Rectal smooth muscle tissue (tissue), 1 donor: Measurements from ENCODE around the gene CACNA1D.
"Not testable (repeated sequence)": the region's sequence is repeated elsewhere in the genome, so short reads cannot be mapped to it uniquely, and the experiment has no call there.

ENCODE experiments used
- H3K27ac ChIP-seq: one replicate; pipeline ENCODE4 v1.7.0; 2013; ENCODE audit warnings: low read depth, low read length, inconsistent platforms
- H3K27me3 ChIP-seq: one replicate; pipeline ENCODE4 v1.7.0; 2013; ENCODE audit warnings: low read length; ENCODE audit not compliant: control insufficient read depth, insufficient read depth
- H3K36me3 ChIP-seq: one replicate; pipeline ENCODE4 v1.7.0; 2013; ENCODE audit warnings: low read length; ENCODE audit not compliant: control insufficient read depth, insufficient read depth
- H3K4me1 ChIP-seq: one replicate; pipeline ENCODE4 v1.7.0; 2013; ENCODE audit warnings: low read length; ENCODE audit not compliant: control insufficient read depth, insufficient read depth
- H3K4me3 ChIP-seq: one replicate; pipeline ENCODE4 v1.7.0; 2013; ENCODE audit warnings: low read length
- H3K9ac ChIP-seq: one replicate; pipeline ENCODE4 v1.7.0; 2013; ENCODE audit warnings: low read length

CACNA1D gene

DNA sequence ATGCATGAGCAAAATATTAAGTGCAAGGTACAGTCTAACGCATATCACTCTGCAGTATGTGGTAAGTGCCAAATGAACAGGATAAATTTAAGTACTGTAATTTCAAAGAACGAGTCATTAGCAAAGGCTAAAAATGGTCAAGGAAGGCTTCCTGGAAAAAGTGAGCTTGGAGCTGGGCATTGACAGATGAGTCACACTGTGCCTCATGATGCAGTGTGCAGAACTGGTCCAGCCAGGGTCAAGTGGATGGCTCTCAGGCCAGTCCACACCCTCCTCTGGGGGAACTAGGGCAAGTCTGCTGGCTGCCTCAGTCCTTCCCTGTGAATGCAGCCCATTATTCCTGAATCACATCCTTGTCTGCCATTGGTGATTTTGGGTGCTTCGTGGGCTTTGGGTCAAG lies 76.3 kb downstream of the CACNA1D start:
- Histone ChIP-seq H3K36me3 (no peaks in the 10 kb centered on the region), H3K4me1 (no peaks in the 10 kb centered on the region), H3K9ac (no peak overlapping the region), H3K27me3 (no peaks in the 10 kb centered on the region), H3K4me3 (no peak overlapping the region), H3K27ac (no peak overlapping the region)

DNA sequence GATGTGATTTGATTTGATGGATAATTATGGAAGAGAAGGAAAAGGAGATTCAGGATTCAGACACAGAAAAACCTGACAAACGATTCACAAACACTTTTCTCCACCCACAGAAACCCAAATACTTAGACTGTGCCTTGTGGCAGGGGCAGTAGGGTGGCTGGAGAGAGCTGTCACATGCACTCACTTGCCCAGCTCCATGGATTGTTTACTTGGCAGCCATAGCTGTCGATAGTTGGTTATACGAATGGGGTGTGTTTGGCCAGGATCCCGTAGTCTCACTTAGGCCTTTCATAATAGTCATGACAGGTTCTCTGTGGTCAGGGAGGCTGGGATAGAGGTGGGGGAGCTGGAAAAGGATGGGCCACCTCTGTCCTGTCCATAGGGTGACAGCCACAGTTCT lies 76.9 kb downstream of the CACNA1D start:
- Histone ChIP-seq H3K4me1 (no peaks in the 10 kb centered on the region), H3K27ac (no peak overlapping the region), H3K27me3 (no peaks in the 10 kb centered on the region), H3K36me3 (no peaks in the 10 kb centered on the region), H3K9ac (no peak overlapping the region), H3K4me3 (no peak overlapping the region)

DNA sequence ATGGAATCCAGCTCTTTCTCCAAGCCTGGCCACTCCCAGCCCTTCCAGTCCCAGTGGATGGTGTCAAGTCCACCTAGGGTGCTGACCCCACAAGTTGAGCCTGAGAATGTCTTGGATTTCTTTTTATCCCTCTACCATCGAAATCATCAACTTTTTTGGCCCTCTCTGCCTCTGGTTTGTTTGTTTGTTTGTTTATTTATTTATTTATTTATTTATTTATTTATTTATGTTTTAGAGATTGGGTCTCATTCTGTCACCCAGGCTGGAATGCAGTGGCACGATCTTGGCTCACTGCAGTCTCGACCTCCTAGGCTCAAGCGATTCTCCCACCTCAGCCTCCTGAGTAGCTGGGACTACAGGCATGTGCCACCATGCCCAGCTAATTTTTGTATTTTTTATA lies 77.8 kb downstream of the CACNA1D start:
- not testable (repeated sequence) for H3K27me3 ChIP-seq, H3K27ac ChIP-seq, H3K36me3 ChIP-seq

DNA sequence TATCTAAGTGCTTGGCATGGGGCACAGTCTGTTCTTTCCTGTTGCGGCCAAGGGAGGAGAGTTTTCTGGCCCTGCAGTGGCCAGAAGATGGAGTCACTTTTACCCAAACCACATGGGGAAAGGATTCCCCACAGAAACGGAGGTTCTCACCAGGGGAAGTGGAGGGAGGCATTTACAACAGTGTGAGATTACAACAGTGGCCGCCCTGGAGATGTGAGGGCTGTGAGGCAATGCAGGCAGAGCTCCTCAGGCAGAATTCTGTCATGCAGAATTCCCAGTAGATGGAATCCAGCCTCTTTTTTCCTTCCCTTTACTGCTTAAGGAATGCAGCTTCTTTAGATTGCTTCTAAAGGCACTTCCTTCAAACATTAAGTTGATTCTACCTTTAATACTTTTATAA lies 83.1 kb downstream of the CACNA1D start:
- Histone ChIP-seq H3K4me1 (peaks cover 3% of the 10 kb centered on the region), H3K36me3 (no peaks in the 10 kb centered on the region), H3K27ac (no peak overlapping the region), H3K9ac (no peak overlapping the region), H3K4me3 (no peak overlapping the region), H3K27me3 (no peaks in the 10 kb centered on the region)

More for the DNA sequence above, 77.8 kb downstream of the CACNA1D start:
- H3K9ac ChIP-seq, H3K4me3 ChIP-seq, H3K4me1 ChIP-seq: not testable (repeated sequence)

DNA sequence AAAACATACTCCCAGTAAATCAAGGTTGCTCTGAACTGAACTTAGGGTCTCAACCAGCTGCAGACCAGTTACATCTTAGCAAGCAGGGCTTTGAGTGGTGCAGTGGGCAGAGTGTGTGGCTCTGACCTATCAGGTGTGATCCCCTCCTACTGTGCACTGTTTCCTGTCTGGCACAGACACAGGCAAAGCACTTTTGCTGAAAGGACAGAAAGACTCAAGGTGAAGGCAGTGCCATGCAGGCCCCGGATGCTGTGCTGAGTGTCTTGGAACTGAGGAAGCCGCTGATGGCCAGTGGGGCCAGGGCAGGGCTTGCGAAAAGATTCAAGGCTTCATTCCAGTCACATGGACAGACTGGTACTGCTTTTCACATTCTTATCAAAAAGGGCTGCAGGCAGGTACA lies 85.2 kb downstream of the CACNA1D start:
- no peak overlapping the region for H3K9ac ChIP-seq
- no peak overlapping the region for H3K4me3 ChIP-seq
- no peaks in the 10 kb centered on the region for H3K36me3 ChIP-seq
- peaks cover 3% of the 10 kb centered on the region for H3K4me1 ChIP-seq
- no peaks in the 10 kb centered on the region for H3K27me3 ChIP-seq
- no peak overlapping the region for H3K27ac ChIP-seq

DNA sequence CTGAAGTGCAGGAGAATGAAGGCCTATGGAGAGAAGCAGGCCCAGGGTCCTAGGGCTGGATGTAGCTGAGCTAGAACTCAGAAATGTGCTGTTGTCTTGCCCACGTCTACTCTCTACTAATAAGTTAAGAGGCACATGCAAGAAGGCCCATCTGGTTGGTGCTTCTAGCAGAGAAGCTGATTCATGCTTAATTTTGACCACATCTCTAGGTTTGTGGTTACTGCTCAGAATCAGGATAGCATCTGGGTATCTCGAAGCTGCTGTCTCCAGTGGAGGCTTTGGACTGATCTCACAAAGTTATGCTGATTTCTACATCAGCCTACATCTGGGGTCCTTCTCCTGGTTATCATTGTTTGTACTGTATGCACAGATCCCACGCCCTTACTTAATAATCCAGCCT lies 87.3 kb downstream of the CACNA1D start:
- Histone ChIP-seq H3K27ac (no peak overlapping the region), H3K36me3 (no peaks in the 10 kb centered on the region), H3K27me3 (no peaks in the 10 kb centered on the region), H3K4me3 (no peak overlapping the region), H3K4me1 (peaks cover 3% of the 10 kb centered on the region), H3K9ac (no peak overlapping the region)

DNA sequence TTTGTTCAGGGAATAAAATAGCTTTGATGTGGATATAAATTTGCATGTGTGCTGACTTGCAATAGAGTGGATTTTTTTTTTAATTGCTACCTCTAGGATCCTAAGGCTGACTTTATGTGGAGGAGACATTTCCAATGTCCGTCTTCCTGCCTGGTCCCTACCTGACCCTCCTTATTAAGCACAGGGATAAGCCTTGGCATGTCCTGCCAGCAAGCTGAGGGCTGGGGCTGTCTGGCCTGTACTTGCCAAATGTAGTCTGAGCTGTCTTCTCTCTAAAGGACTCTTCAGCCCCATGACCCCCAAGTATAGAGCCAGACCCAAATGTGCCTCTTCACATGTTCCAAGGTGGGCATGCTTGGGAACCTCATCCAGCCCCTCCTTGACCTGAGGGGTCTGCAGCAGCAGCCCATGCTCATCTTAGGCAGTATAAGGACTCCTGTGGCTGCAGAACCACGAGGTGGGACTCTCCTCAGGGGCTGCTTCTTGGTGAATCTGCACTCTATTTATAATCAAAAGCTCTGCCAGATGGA lies 88.8 kb downstream of the CACNA1D start:
- no peak overlapping the region for H3K4me3 ChIP-seq
- H3K9ac ChIP-seq, result no peak overlapping the region
- H3K27me3 ChIP-seq, result no peaks in the 10 kb centered on the region
- H3K27ac ChIP-seq, result no peak overlapping the region
- H3K4me1 ChIP-seq, result no peaks in the 10 kb centered on the region
- H3K36me3 ChIP-seq, result no peaks in the 10 kb centered on the region

DNA sequence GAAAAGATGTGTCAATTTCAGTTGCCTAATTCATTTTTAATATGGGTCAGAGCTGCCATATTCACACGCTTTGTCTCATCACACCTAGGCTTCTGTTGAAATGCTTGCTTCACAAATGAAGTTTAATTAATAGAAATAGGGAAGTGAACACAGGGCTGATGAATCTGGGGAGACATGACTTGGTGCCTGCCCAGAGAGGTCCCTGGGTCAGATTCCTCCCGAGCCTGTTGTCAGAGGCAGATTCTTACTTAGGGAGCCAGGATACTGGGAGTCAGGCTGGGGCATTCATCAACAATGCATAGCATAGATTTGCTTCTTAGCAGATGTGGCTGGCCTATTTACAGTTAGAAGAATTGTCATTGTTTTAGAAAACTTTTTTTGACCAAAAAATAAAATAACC lies 90.6 kb downstream of the CACNA1D start:
- no peaks in the 10 kb centered on the region for H3K36me3 ChIP-seq
- H3K27ac ChIP-seq, result no peak overlapping the region
- H3K4me1 ChIP-seq, result no peaks in the 10 kb centered on the region
- no peak overlapping the region for H3K9ac ChIP-seq
- H3K4me3 ChIP-seq, result no peak overlapping the region
- no peaks in the 10 kb centered on the region for H3K27me3 ChIP-seq

DNA sequence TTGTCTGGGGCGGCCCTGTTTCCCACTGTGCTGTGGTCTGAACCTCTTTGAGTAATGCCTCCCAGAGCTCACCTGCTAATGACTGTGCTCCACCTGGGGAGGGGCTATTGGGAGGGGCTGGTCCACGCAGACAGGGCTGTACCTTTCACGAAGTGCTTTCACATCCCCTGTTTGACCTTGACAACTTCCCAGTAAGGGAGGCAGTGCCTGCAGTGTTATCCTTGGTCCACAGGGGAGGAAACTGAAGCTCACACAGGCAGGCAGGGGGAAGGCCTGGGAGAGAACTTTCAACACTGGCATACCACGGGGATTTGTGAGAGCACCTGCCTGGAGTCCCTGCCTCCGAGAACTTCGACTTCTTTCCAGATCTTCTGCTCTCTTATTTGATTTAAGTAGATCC lies 91.2 kb downstream of the CACNA1D start:
- H3K27ac ChIP-seq, result no peak overlapping the region
- H3K9ac ChIP-seq, result no peak overlapping the region
- H3K36me3 ChIP-seq, result no peaks in the 10 kb centered on the region
- H3K4me3 ChIP-seq, result no peak overlapping the region
- no peaks in the 10 kb centered on the region for H3K4me1 ChIP-seq
- H3K27me3 ChIP-seq, result no peaks in the 10 kb centered on the region

DNA sequence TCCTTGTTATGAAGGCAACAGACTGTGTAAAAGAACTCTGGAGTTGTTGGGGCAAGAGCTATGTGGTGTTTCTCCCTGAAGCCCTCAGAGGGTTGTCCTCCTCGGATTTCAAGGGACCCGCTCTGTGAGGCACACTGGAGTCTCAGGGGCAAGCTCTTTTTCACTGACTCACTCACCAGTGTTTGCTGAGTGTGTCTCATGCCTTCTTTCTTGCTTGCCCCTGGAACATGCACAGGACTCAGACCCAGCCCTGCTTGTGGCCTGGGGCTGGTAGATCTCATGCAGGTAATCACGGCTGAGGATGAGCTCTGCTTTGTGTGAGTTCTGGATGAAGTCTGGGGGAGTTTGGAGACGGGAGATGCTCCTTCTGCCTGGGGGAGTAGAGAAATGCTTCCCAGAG lies 93.7 kb downstream of the CACNA1D start:
- no peaks in the 10 kb centered on the region for H3K27me3 ChIP-seq
- H3K36me3 ChIP-seq, result no peaks in the 10 kb centered on the region
- H3K9ac ChIP-seq, result no peak overlapping the region
- no peaks in the 10 kb centered on the region for H3K4me1 ChIP-seq
- no peak overlapping the region for H3K27ac ChIP-seq
- no peak overlapping the region for H3K4me3 ChIP-seq

DNA sequence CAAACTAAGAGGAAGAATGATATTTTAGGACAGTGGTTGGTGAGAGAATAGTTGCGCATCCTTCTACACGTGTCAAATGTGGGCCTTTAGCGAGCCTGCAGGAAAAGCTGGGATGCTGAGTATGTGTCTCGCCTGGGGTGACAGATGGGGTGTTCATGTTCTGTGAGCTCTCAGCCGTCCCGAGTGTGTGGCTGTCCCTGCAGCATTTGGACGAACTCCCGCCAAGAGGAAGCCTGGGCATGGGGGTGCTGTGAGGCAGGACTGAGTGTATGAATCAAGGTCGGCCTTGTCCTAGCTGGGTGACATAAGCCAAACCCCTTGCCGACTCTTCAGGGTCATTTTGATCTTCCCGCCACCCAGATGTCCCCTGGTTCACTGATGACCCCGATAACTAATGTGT lies 94.8 kb downstream of the CACNA1D start:
- Histone ChIP-seq H3K27me3 (no peaks in the 10 kb centered on the region), H3K4me3 (no peak overlapping the region), H3K4me1 (no peaks in the 10 kb centered on the region)

DNA sequence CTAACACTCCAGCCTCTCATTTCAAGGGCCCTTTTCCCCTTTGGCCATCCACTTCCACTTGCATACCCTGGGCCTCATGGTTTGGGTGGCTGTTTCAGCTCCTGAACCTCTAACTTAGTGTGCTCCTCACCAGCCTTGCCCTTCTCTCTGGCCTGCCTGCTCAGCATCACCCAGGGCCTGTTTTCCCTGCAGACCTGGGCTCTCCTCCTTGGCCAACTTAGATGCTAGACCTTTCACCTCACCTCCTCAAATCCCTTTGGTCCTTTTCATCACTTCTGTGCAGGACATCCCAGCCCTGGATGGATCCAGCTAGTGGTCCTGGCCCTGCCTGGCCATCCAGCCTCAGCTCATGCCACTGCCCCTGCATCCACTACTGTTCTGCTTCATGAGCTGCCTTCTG lies 95.4 kb downstream of the CACNA1D start:
- Histone ChIP-seq H3K9ac (no peak overlapping the region), H3K4me1 (no peaks in the 10 kb centered on the region), H3K4me3 (no peak overlapping the region), H3K27me3 (no peaks in the 10 kb centered on the region), H3K36me3 (no peaks in the 10 kb centered on the region), H3K27ac (no peak overlapping the region)

More for the DNA sequence above, 94.8 kb downstream of the CACNA1D start:
- H3K27ac ChIP-seq, result no peak overlapping the region
- H3K36me3 ChIP-seq, result no peaks in the 10 kb centered on the region
- no peak overlapping the region for H3K9ac ChIP-seq

DNA sequence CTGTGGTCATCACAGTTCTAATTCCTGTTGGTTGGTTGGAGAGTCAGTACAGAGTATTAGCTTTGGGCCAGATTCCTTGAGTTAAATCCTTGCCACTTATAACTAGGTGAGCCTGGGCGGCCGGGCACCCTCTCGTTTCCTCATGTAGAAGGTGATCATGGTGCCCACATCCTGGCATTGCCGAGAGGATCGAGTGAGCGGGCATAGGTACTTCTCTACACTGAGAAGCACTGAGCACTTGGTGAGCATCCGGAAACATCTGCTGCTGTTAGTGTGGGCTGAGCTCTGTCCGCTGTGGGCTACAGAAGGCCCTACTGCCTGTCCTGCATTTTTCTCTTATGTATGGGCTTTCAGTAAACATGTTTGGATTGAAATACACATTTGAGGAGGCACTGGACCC lies 96.2 kb downstream of the CACNA1D start:
- H3K36me3 ChIP-seq, result no peaks in the 10 kb centered on the region
- H3K27ac ChIP-seq, result no peak overlapping the region

More for the DNA sequence above, 96.2 kb downstream of the CACNA1D start:
- Histone ChIP-seq H3K9ac (no peak overlapping the region), H3K4me3 (no peak overlapping the region), H3K27me3 (no peaks in the 10 kb centered on the region), H3K4me1 (no peaks in the 10 kb centered on the region)
